DND-41 (cell line): ENCODE results near the gene MSI2.

ENCODE experiments used
- ATAC-seq: fragments of 200-7000 bp; cut with Tn5 transposase; 3 replicates; pipeline ENCODE4 v1.9.1; 2021; ENCODE audit warnings: low read depth; ENCODE audit not compliant: insufficient read depth
- DNase-seq: peaks from one replicate; pipeline ENCODE4 v3.0.0-alpha.2; 2020
- H2AFZ ChIP-seq: 2 replicates; pipeline ENCODE4 v1.6.0; 2012; ENCODE audit warnings: low read depth, low read length
- H3K27ac ChIP-seq: 2 replicates; pipeline ENCODE4 v1.5.1; 2012; ENCODE audit warnings: low read length, inconsistent platforms
- H3K27me3 ChIP-seq: fragments of 200-600 bp; sonication (generic); 2 replicates; pipeline ENCODE4 v1.6.0; 2012; ENCODE audit warnings: low read length, mild to moderate bottlenecking, inconsistent platforms; ENCODE audit not compliant: insufficient read depth, poor library complexity
- H3K36me3 ChIP-seq: 2 replicates; pipeline ENCODE4 v1.5.1; 2012; ENCODE audit warnings: low read length, inconsistent platforms; ENCODE audit not compliant: insufficient read depth
- H3K4me1 ChIP-seq: 2 replicates; pipeline ENCODE4 v1.5.1; 2012; ENCODE audit warnings: mild to moderate bottlenecking, low read length; ENCODE audit not compliant: insufficient read depth
- H3K4me2 ChIP-seq: 2 replicates; pipeline ENCODE4 v1.6.0; 2012; ENCODE audit warnings: mild to moderate bottlenecking, moderate library complexity, low read length, inconsistent platforms; ENCODE audit not compliant: insufficient read depth
- H3K4me3 ChIP-seq, 2 experiments: fragments of 200-600 bp in 1 of 2; shearing (Covaris generic) in 1 of 2; 2 replicates each; pipeline ENCODE4 v1.5.1; 2012 to 2016; ENCODE audit warnings: inconsistent platforms in 2 of 2, low read length in 2 of 2, mild to moderate bottlenecking in 2 of 2, low read depth in 1 of 2, moderate library complexity in 1 of 2
- H3K79me2 ChIP-seq: 2 replicates; pipeline ENCODE4 v1.6.0; 2012; ENCODE audit warnings: low read length, inconsistent platforms; ENCODE audit not compliant: insufficient read depth
- H3K9ac ChIP-seq: 2 replicates; pipeline ENCODE4 v1.6.0; 2012; ENCODE audit warnings: low read depth, mild to moderate bottlenecking, inconsistent platforms, low read length, moderate library complexity
- H3K9me3 ChIP-seq: 2 replicates; pipeline ENCODE4 v1.5.1; 2012; ENCODE audit warnings: low read length, moderate library complexity, mild to moderate bottlenecking, inconsistent platforms; ENCODE audit not compliant: insufficient read depth, severe bottlenecking
- H4K20me1 ChIP-seq: 2 replicates; pipeline ENCODE4 v1.6.0; 2012; ENCODE audit warnings: low read length; ENCODE audit not compliant: insufficient read depth
- CTCF ChIP-seq: IDR thresholded peaks from 2 replicates; pipeline ENCODE4 v1.5.1; 2012; ENCODE audit warnings: borderline replicate concordance, low read length, moderate library complexity, mild to moderate bottlenecking; ENCODE audit not compliant: poor library complexity, severe bottlenecking; ENCODE audit errors: extremely low read depth
- EZH2 ChIP-seq: IDR thresholded peaks from 3 replicates; pipeline ENCODE4 v1.6.1; 2012; ENCODE audit warnings: borderline replicate concordance, low read depth, mild to moderate bottlenecking, moderate library complexity, low read length, inconsistent platforms; ENCODE audit not compliant: severe bottlenecking

Gene MSI2

GRCh38 chr17:57459286-57459915 is 203.1 kb downstream of the MSI2 start:
- DNase-seq: no peak
- Histone ChIP-seq H3K4me1 (peaks cover 93% of the 10 kb centered on the region), H3K27ac (peak overlapping the region; percentile 86)

GRCh38 chr17:57461082-57461481 is 204.8 kb downstream of the MSI2 start:
- Histone ChIP-seq H3K9me3 (no peaks in the 10 kb centered on the region), H3K27ac (peak overlapping the region; percentile 90), H3K27me3 (no peaks in the 10 kb centered on the region), H2AFZ (no peak overlapping the region), H4K20me1 (no peaks in the 10 kb centered on the region), H3K79me2 (peaks cover 99% of the 10 kb centered on the region), H3K9ac (peak overlapping the region; percentile 12), H3K4me2 (no peak overlapping the region), H3K4me1 (peaks cover 93% of the 10 kb centered on the region), H3K36me3 (peaks cover 80% of the 10 kb centered on the region), H3K4me3 (no peak overlapping the region)
- DNase-seq (no peak), ATAC-seq (no peak)
- TF ChIP-seq CTCF: no peak
- TF ChIP-seq EZH2: no peak

More at GRCh38 chr17:57459286-57459915, 203.1 kb downstream of the MSI2 start:
- TF ChIP-seq CTCF (no peak), EZH2 (no peak)
- Histone ChIP-seq H3K36me3 (peaks cover 70% of the 10 kb centered on the region), H3K4me2 (no peak overlapping the region), H3K9me3 (no peaks in the 10 kb centered on the region), H3K79me2 (peaks cover 89% of the 10 kb centered on the region), H3K27me3 (no peaks in the 10 kb centered on the region), H3K4me3 (no peak overlapping the region), H2AFZ (no peak overlapping the region), H3K9ac (peak overlapping the region; percentile 34), H4K20me1 (no peaks in the 10 kb centered on the region)
- no peak for ATAC-seq

GRCh38 chr17:57462007-57462579 is 205.8 kb downstream of the MSI2 start:
- Histone ChIP-seq H3K79me2 (peaks cover 99% of the 10 kb centered on the region), H3K4me3 (no peak overlapping the region), H3K4me1 (peaks cover 93% of the 10 kb centered on the region), H3K9me3 (no peaks in the 10 kb centered on the region), H2AFZ (no peak overlapping the region), H3K27ac (peak overlapping the region; percentile 90), H3K36me3 (peaks cover 74% of the 10 kb centered on the region), H3K4me2 (no peak overlapping the region), H3K27me3 (no peaks in the 10 kb centered on the region), H4K20me1 (no peaks in the 10 kb centered on the region), H3K9ac (peak overlapping the region; percentile 33)
- TF ChIP-seq CTCF (no peak), EZH2 (no peak)
- ATAC-seq (no peak), DNase-seq (no peak)
